Uterus (tissue), 2 donors: ENCODE measurements around the gene NPAS2.

ENCODE experiments used
- CTCF ChIP-seq, 4 experiments: fragments of 200-600 bp in 2 of 4; fragments of 450-650 bp in 2 of 4; sonication (generic) in 2 of 4; IDR thresholded peaks; one replicate each; pipeline ENCODE4 v1.5.1; 2016 to 2019; ENCODE audit warnings: antibody characterized with exemption in 4 of 4, mild to moderate bottlenecking in 2 of 4, moderate library complexity in 1 of 4
- POLR2A ChIP-seq, 2 donors: fragments of 450-650 bp; IDR thresholded peaks; one replicate each; pipeline ENCODE4 v1.6.1; 2016; ENCODE audit warnings: antibody characterized with exemption in 2 of 2, mild to moderate bottlenecking in 1 of 2, moderate library complexity in 1 of 2

- TF ChIP-seq POLR2A (IDR thresholded peaks at IDR 0.05), result no peak
- no peak for TF ChIP-seq CTCF (IDR thresholded peaks at IDR 0.05)
Observed at GRCh38 chr2:100940240-100940639, 120.3 kb downstream of the NPAS2 start.
